WTC11 (cell line): ENCODE measurements around the gene TOP2B. TPM values are rescaled to one million over a fixed set of nuclear protein-coding genes. Genes with fewer than 3 reads are reported as not detected.

ENCODE experiments used
- ATAC-seq: fragments of 200-7000 bp; cut with Tn5 transposase; 2 replicates; pipeline ENCODE4 v1.10.0; 2021; ENCODE audit warnings: mild to moderate bottlenecking, moderate library complexity
- CTCF ChIA-PET: fragments of 300-600 bp; sonication (Branson Sonifier 250); formaldehyde crosslinking; loops from one replicate; lab custom pipeline; 2021; ENCODE audit warnings: antibody characterized with exemption; lab: Charles Lee
- POLR2A ChIA-PET: fragments of 350-600 bp; sonication (Branson Sonifier 250); formaldehyde crosslinking; loops from one replicate; lab custom pipeline; 2021; ENCODE audit warnings: antibody characterized with exemption; lab: Charles Lee
- DNase-seq: peaks from one replicate; pipeline ENCODE4 v3.0.0; 2021; ENCODE audit warnings: low spot score
- H3K27ac Mint-ChIP-seq: 2 replicates; pipeline ENCODE4 v1.8.0; 2021; ENCODE audit warnings: mixed read lengths
- H3K27me3 Mint-ChIP-seq: 2 replicates; pipeline ENCODE4 v1.8.0; 2021; ENCODE audit warnings: low read depth, mild to moderate bottlenecking, moderate library complexity, mixed read lengths
- H3K36me3 Mint-ChIP-seq: 2 replicates; pipeline ENCODE4 v1.8.0; 2021; ENCODE audit warnings: mixed read lengths
- H3K4me1 Mint-ChIP-seq: 2 replicates; pipeline ENCODE4 v1.8.0; 2022; ENCODE audit warnings: mixed read lengths
- H3K4me3 Mint-ChIP-seq: 2 replicates; pipeline ENCODE4 v1.8.0; 2021; ENCODE audit warnings: mild to moderate bottlenecking, moderate library complexity, mixed read lengths
- H3K9me3 Mint-ChIP-seq: 2 replicates; pipeline ENCODE4 v1.8.0; 2021; ENCODE audit warnings: mixed read lengths
- ATF3 ChIP-seq: sonication (generic); formaldehyde crosslinking; conservative IDR thresholded peaks from 2 replicates; pipeline ENCODE4 v1.8.1; 2022; ENCODE audit warnings: mild to moderate bottlenecking, missing genetic modification reagents
- ATF6 ChIP-seq: sonication (generic); formaldehyde crosslinking; IDR thresholded peaks from 2 replicates; pipeline ENCODE4 v1.8.1; 2023; ENCODE audit warnings: mild to moderate bottlenecking, missing genetic modification reagents
- GTF2I ChIP-seq: fragments of 250-450 bp; sonication (Bioruptor Pico); conservative IDR thresholded peaks from 2 replicates; pipeline ENCODE4 v1.4.0; 2021; ENCODE audit warnings: mild to moderate bottlenecking
- HMGXB4 ChIP-seq: sonication (generic); formaldehyde crosslinking; IDR thresholded peaks from 2 replicates; pipeline ENCODE4 v1.8.1; 2023; ENCODE audit warnings: mild to moderate bottlenecking, moderate library complexity, missing genetic modification reagents
- JUN ChIP-seq: sonication (generic); formaldehyde crosslinking; IDR thresholded peaks from 2 replicates; pipeline ENCODE4 v1.8.0; 2023; ENCODE audit warnings: mild to moderate bottlenecking, missing genetic modification reagents
- MLX ChIP-seq: sonication (generic); formaldehyde crosslinking; IDR thresholded peaks from 2 replicates; pipeline ENCODE4 v1.8.1; 2023; ENCODE audit warnings: mild to moderate bottlenecking, missing genetic modification reagents, moderate library complexity
- MYBL2 ChIP-seq: sonication (generic); formaldehyde crosslinking; IDR thresholded peaks from 2 replicates; pipeline ENCODE4 v1.8.1; 2023; ENCODE audit warnings: mild to moderate bottlenecking, moderate library complexity, missing genetic modification reagents
- NFATC4 ChIP-seq: fragments of 250-450 bp; sonication (Bioruptor Pico); IDR thresholded peaks from 2 replicates; pipeline ENCODE4 v1.9.0; 2021; ENCODE audit warnings: mild to moderate bottlenecking
- NFYB ChIP-seq: sonication (generic); formaldehyde crosslinking; conservative IDR thresholded peaks from 2 replicates; pipeline ENCODE4 v1.8.0; 2022; ENCODE audit warnings: low read depth, missing genetic modification reagents
- NR1H2 ChIP-seq: sonication (generic); formaldehyde crosslinking; IDR thresholded peaks from 2 replicates; pipeline ENCODE4 v1.9.0; 2021; ENCODE audit warnings: mild to moderate bottlenecking, moderate library complexity, missing genetic modification reagents
- NR3C1 ChIP-seq: sonication (generic); formaldehyde crosslinking; conservative IDR thresholded peaks from 2 replicates; pipeline ENCODE4 v1.8.1; 2023; ENCODE audit warnings: low read depth, mild to moderate bottlenecking, missing genetic modification reagents
- USF1 ChIP-seq: sonication (generic); formaldehyde crosslinking; IDR thresholded peaks from 2 replicates; pipeline ENCODE4 v1.8.0; 2022; ENCODE audit warnings: mild to moderate bottlenecking, missing genetic modification reagents
- ZNF263 ChIP-seq: sonication (generic); formaldehyde crosslinking; IDR thresholded peaks from 2 replicates; pipeline ENCODE4 v1.8.1; 2022; ENCODE audit warnings: low read depth, mild to moderate bottlenecking, moderate library complexity, missing genetic modification reagents
- ZNF317 ChIP-seq: sonication (generic); formaldehyde crosslinking; IDR thresholded peaks from 2 replicates; pipeline ENCODE4 v1.8.1; 2023; ENCODE audit warnings: low read depth, mild to moderate bottlenecking, moderate library complexity, missing genetic modification reagents, borderline replicate concordance
- ZNF423 ChIP-seq: fragments of 250-450 bp; sonication (Bioruptor Pico); IDR thresholded peaks from 2 replicates; pipeline ENCODE4 v2.1.2; 2022; ENCODE audit warnings: mild to moderate bottlenecking, moderate library complexity
- ZNF532 ChIP-seq: fragments of 250-450 bp; sonication (Bioruptor Pico); IDR thresholded peaks from 2 replicates; pipeline ENCODE4 v1.9.0; 2021; ENCODE audit warnings: mild to moderate bottlenecking, borderline replicate concordance
- total RNA-seq: library from RNA; stranded (reverse); gene quantifications from 3 replicates; pipeline ENCODE4 v1.2.3, GENCODE V29; 2021

Gene TOP2B
- total RNA-seq, 1 experiment from 2014 or later: 151 TPM

- no peak for TF ChIP-seq MLX (CRISPR knock-in tag)
- TF ChIP-seq JUN (CRISPR knock-in tag): no peak
- no peak for TF ChIP-seq ZNF423
- no peak for TF ChIP-seq HMGXB4 (CRISPR knock-in tag)
- TF ChIP-seq NFYB: no peak
- no peak for TF ChIP-seq USF1
- no peak for TF ChIP-seq ZNF532 (CRISPR knock-in tag)
Measured at GRCh38 chr3:25697553-25697952, 32.8 kb upstream of the TOP2B start (continued).

- POLR2A ChIA-PET: no interaction called here
- no peaks in the 10 kb centered on the region; the same call in 1 of the 2 replicates for H3K27me3 Mint-ChIP-seq
- ATAC-seq (no peak), DNase-seq (no peak)
- CTCF ChIA-PET: no interaction called here
- no peaks in the 10 kb centered on the region for H3K36me3 Mint-ChIP-seq
- H3K4me1 Mint-ChIP-seq: no peaks in the 10 kb centered on the region
- H3K27ac Mint-ChIP-seq: no peak overlapping the region
- no peak overlapping the region for H3K4me3 Mint-ChIP-seq
- H3K9me3 Mint-ChIP-seq: no peaks in the 10 kb centered on the region
- TF ChIP-seq NR3C1 (CRISPR knock-in tag) (no peak), NR1H2 (CRISPR knock-in tag) (no peak), ATF3 (CRISPR knock-in tag) (no peak), NFATC4 (no peak), MLX (CRISPR knock-in tag) (no peak), ATF6 (CRISPR knock-in tag) (no peak), MYBL2 (no peak), ZNF317 (CRISPR knock-in tag) (no peak), ZNF263 (CRISPR knock-in tag) (no peak), GTF2I (no peak)
Measured at GRCh38 chr3:25695731-25696420, 31.2 kb upstream of the TOP2B start.
